H1 (cell line): Measurements from ENCODE around the gene CGNL1. TPM values are rescaled to one million over a fixed set of nuclear protein-coding genes. Genes with fewer than 3 reads are reported as not detected.

Experiments used
- GTF2F1 ChIP-seq: IDR thresholded peaks from 2 replicates; pipeline ENCODE4 v1.6.1; 2012; ENCODE audit warnings: low read depth, low read length, improper control_type of control experiment, borderline replicate concordance
- polyA plus RNA-seq, 7 experiments: library from polyadenylated mRNA; depleted of rRNA in 3 of 7; stranded (reverse) in 5 of 7; unstranded in 2 of 7; fragments of >200 nt in 5 of 7; fragments of 200-250 nt in 2 of 7; gene quantifications; 1 replicate in 5 of 7; 2 replicates in 1 of 7; 4 replicates in 1 of 7; pipeline versions ENCODE4 v1.2.1 to v1.2.3, GENCODE V29; 2011 to 2013; ENCODE audit warnings: missing spikeins in 2 of 7, mixed read lengths in 2 of 7
- total RNA-seq: library from RNA; stranded (reverse); fragmentation: NEBNext Ultra II Directional; extraction: Animal tissue kit (Norgen Biotek cat#: 25700); gene quantifications from 2 replicates; pipeline ENCODE4 v1.2.1, GENCODE V29; 2021

Gene CGNL1
- total and polyA plus RNA-seq, 2 of the 8 experiments (the other 6 are each of a cell fraction or from before 2014, with no cell fraction given), result 21.8 to 75.6 TPM

GRCh38 chr15:57509965-57510364 is 133.7 kb downstream of the CGNL1 start (continued):
- TF ChIP-seq GTF2F1, result no peak
